GM18858 (cell line): ENCODE data around the gene RHEBL1.
A peak's percentile ranks its signal among the peaks of the same experiment; 100 is the strongest.

Source experiments
- ATAC-seq: cut with Tn5 transposase; IDR thresholded peaks from one replicate; pipeline ENCODE4 v1.9.1; 2021; ENCODE audit not compliant: unreplicated experiment

Gene RHEBL1

DNA sequence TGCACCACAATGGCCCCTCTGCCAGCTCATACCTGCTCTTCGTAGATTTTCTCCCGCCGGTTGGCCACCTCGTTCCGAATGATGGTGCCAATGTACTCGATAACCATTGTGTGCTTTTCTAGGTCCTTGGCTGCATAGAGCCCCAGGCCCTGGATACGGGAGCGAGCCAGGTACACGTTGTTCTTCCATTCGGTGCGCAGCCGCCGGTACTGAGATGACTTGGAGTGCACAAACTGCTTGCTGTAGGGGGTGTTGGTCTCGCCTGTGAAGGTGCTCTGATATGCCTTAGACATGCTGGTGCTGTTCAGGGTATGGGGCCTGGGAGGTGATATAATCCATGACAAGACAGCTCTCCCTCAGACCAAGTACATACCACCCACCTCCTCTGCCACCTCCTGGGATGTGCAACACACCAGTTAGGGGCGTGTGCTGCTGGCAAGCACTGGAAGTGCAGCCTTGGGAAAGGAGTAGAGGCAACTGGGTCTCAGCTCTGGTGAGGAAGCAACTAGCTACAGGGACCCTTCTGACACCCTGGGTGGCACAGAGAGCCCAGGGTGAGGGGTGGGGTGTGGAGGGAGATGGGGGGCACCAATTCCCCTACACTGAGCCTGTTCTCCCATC lies 47.1 kb downstream of the RHEBL1 start:
- no peak for ATAC-seq

DNA sequence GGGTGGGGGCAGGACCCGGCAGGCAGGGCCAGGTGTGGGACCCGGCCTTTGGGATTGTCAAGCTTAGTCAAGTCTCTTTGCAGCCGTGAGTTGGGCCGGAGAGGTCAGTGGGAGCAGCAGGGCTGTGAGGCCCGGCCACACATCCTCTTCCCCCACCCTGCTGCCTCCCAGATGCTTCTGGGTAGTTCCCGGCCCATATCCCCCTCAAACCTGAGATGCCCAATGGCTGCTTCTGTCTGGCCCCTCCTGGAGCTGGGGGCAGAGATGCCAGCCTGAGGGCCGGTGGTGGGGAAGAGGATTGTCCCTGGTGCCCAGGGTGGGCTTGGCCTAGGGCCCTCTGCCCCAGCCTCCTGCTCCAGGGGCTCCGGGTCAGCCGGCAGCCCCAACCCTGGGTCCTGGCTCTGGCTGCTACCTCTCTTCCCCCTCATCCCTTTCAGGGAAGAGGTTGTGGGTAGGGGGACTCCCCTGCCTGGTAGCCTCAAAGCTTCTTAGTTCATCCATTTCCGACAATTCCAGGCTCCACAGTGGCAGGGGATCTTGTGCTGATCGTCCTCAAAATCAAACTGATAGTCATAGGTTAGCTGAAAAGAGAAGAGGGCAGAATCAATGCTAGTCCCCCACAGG lies 48.4 kb downstream of the RHEBL1 start:
- ATAC-seq = no peak

DNA sequence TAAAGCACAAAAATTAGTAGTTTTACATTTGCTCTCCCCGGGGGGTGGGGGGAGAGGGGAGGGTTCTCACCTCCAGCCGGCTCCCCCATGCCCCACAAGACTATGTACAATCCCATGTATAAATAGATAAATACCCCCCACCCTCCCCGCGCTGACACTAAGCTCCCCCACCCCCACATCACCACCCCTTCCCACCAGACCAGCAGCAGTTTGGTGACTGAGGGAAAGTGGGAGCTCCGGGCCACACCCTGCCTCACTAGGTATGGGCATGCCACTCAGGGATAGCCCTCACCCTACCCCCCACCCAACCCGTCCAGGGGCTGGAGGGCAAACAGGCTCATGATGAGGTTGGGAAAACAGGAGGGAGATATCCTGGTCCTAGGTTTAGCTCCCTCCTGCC lies 49.3 kb downstream of the RHEBL1 start:
- no peak for ATAC-seq

DNA sequence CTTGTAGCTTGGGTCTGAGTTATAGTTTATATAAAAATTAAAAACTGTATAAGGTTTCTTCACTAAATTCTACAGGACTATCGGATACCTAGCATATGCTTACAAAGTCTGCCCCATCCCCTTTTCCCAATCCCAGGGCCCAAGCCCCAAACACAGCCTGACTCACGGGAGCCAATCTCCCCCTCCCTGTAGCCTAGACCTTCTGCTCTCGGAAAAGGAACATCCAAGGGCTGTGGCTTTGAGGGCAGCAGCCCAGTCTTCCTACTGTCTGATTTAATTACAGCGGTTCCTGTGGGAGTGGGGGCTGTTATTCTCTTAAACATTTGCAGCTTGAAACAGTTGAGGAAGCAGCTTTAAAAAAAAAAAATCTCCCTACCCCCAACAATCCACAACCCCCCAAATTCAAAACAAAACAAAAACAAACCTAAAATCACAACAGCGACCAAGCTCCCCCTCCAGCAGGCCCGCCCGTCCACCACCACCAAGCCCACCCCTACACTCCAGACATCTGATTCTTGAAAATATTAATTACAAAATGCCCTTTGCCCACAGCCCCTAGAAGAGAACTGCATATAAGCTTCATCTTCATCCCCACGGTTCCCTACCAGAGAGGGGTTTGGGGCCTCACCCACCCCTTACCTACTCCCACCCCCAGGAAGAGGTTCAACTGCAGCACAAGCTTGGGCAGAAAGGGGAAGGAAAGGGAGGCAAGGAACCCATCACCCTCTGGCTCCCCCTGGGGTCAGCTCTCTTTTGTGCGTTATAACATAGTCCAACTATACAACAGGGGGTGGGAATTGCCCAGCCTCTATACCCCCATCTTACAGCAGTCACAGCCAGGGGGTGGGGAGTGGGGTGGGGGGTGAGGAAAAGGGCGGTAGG lies 50.1 kb downstream of the RHEBL1 start:
- ATAC-seq = no peak

DNA sequence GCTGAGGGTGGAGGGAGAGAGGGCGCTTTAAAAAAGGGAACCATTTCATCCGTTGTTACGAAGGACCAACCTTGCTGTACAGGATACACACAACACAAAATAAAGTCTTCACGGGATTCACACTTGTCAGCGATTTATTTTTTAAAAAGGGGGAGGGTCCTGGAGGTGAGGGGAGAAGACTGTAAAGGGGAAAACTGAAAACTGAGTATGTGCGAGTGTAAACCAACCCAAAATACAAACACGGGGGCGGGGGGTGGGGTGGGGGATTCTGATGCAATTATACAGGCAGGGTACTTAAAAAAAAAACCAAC lies 50.7 kb downstream of the RHEBL1 start:
- no peak for ATAC-seq

DNA sequence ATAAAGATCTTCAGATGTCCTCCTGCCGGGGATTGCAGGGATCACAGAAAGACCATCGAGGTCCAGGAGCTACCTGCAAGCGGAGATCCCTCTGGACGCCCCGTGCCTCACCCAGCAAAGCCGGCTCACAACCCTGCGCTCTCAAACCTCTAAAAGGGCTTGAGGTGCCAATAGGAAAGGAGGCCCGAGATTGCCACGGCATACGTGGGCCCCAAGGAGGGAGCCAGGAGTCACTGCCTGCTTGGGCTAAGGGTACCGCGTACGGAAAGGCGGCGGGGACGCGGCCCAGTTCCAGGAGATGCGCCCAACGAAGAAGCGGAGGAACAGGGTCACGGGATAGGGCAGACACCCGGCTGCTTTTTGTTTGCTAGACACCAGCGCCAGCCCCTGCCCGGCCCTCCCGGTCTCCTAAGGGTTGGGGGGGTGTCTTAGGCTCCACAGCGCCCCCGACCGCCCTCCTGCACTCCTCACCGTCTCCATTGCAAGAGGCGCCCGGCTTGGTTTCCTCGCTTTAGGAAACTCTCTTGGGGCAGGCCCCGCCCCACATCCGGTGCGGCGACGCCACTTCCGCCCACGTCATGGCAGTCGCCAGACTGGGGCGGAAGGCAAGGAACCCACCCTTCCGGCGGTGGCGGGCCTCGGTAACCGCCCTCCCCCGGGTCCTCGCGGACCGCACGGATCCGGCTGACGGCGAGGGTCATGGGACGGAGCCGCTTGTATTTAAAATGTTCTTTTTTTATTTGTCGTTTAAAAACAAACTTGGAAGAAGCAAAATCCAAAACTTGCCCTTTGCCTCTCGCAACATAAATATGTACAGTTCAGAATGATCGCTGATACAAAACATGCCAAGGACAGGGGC lies 51.3 kb downstream of the RHEBL1 start, which contains the start of gene PRKAG1:
TSS of gene PRKAG1 (minus strand) at position 516 of the 859 bp plus-strand sequence. CDS start at position 480, 36 bp downstream.
- ATAC-seq = peak; percentile 72

DNA sequence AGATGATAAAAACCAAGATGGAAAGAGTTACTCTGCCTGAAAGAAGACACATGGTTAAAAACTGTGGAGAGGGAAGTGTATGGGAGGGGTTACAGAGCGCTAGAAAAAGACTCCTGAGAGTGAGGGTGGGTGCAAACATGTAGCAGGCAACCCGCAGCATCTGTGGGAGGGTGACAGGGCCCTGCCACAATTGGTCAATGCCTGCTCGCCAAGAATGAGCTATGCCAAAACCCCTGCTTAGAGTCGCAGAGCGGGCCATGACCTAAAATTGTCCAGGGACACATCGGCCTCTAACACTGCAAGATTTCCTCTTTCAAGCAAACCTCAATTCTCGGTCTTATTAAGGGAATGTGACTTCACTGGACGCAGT lies 51.9 kb downstream of the RHEBL1 start:
- no peak for ATAC-seq

DNA sequence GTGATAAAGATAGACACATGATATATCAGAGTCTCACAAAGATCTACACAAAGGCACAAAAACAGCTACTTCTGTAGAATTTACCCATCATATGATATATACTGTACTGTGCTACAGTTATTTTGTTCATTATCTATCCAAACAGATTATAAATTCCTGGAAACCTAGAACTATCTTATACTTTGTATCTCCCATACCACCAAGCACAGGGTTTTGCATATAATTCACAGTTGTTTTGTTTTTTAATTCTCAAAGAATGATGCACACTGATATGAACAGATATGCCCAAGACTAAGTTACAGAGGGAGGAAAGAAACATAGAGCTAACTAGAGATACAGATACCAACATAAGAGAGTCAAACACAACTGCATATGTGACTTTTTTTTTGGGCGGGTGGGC lies 54.6 kb downstream of the RHEBL1 start:
- no peak for ATAC-seq
